Epithelial cell of esophagus (primary cell): Measurements from ENCODE around the gene GPR156.
"Not testable (repeated sequence)": the region's sequence is repeated elsewhere in the genome, so short reads cannot be mapped to it uniquely, and the experiment has no call there.

Experiments
- DNase-seq: peaks from one replicate; pipeline ENCODE4 v3.0.0; 2010; ENCODE audit warnings: low read depth
- H3K4me3 ChIP-seq: 2 replicates; pipeline ENCODE4 v1.5.1; 2011; ENCODE audit warnings: mild to moderate bottlenecking, low read length, control low read depth
- CTCF ChIP-seq: IDR thresholded peaks from 2 replicates; pipeline ENCODE4 v1.5.1; 2011; ENCODE audit warnings: low read depth, mild to moderate bottlenecking, low read length, control low read depth, inconsistent platforms; ENCODE audit not compliant: insufficient read depth; ENCODE audit errors: missing control alignments

GPR156 gene

GRCh38 chr3:120245386-120245785 is 39.6 kb downstream of the GPR156 start:
- H3K4me3 ChIP-seq: no peak overlapping the region
- no peak for TF ChIP-seq CTCF
- DNase-seq: no peak

GRCh38 chr3:120244834-120245225 is 40.2 kb downstream of the GPR156 start:
- DNase-seq: no peak
- no peak overlapping the region for H3K4me3 ChIP-seq
- TF ChIP-seq CTCF: no peak

DNA sequence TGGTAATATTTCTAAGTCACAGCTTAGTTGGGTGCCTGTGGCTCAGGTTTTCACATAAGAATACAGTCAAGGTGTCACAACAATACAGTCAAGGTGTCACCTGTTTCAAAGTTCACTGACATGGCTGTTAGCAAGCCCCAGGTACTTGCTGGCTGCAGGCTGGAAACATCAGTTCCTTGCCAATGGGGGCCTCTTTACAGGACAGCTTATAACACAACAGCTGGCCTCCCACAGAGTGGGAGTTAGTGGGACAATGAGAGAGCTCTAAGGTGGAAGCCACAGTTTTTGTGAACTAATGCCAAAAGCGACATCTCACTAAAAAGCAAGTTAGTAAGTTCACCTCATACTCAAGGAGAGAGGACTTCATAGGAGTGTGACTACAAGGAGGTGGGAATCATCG is 45.4 kb downstream of the GPR156 start:
- no peak for DNase-seq
- TF ChIP-seq CTCF: no peak
- H3K4me3 ChIP-seq: no peak overlapping the region

DNA sequence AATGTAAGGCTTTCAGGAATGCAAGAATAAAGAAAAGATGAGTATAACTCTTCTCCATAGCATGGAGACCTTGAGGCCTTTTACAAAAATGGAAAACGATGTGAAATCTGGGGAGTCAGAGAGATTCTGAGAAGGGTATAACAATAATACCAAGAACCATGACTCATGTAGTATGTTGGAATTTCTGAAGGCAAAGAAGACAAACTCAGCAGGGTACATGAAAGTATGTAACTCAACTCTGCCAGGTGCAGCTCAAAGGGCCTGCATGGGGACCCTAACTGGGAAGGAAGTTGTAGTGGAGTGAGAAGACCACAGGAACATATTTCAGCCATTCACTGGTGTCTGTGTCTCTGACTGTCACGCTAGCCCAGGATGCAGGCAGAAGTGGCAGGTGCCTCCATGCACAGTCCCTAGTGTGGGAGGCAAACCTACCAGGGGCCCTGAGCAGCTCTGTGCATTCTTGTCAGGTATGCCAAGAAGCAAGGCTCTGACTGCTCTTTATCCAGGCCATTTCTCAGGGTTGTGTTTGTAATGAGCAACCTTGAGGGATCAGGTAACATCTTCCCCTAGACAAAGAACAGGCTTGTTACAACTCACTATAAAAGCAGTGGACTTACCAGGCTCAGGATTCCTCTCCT is 57.2 kb downstream of the GPR156 start:
- H3K4me3 ChIP-seq: no peak overlapping the region
- DNase-seq: no peak
- no peak for TF ChIP-seq CTCF

DNA sequence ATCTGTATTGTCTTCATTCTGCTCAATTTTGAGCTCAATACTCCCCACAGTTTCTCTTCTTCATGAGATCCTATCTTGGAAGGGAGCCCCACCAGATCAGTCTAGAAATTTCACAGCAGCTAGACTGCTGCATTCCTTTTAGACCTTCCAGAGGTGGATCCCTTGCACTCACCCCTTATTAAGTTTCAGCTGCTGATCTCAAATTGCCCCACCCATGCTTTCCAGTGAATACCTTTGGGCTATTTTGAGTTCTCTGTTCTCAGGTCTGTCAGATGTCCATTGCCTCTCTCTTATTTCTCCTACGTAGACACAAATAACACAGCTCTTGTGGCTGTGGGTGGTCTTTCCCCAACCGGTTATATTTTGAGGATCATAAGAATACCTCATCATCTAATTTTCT is 60.8 kb downstream of the GPR156 start:
- TF ChIP-seq CTCF: no peak
- DNase-seq: peak; percentile 27
- H3K4me3 ChIP-seq: no peak overlapping the region

- no peak for TF ChIP-seq CTCF
- H3K4me3 ChIP-seq: no peak overlapping the region
- DNase-seq: peak; percentile 49
Observed at GRCh38 chr3:120218981-120219380, 66.0 kb downstream of the GPR156 start.

GRCh38 chr3:120216633-120217032 is 68.4 kb downstream of the GPR156 start:
- not testable (repeated sequence) for DNase-seq, H3K4me3 ChIP-seq
